GM19025 (cell line): ENCODE data around the gene GNB1.

Source experiments
- ATAC-seq: cut with Tn5 transposase; IDR thresholded peaks from one replicate; pipeline ENCODE4 v1.9.1; 2021; ENCODE audit warnings: mild to moderate bottlenecking, low read depth, moderate library complexity; ENCODE audit not compliant: unreplicated experiment

Gene GNB1

DNA sequence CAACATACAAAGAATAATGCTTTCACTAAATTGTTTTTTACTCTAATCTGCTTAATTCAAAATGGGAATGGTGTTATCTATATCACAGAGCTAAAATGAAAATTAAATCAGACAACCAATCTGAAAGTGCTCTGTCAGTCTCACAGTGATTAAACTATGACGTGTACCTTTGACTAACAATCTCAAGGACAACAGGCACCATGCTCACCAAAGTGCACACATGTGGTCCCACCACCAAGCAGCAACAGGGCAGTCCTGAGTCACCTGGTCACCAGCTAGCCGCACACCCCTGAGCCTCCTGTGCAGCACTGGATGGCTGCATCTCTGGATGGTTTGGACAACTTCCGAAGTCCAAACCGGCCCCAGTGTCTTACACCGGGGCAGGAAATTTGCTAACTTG, 58.1 kb downstream of the GNB1 start:
- no peak for ATAC-seq

DNA sequence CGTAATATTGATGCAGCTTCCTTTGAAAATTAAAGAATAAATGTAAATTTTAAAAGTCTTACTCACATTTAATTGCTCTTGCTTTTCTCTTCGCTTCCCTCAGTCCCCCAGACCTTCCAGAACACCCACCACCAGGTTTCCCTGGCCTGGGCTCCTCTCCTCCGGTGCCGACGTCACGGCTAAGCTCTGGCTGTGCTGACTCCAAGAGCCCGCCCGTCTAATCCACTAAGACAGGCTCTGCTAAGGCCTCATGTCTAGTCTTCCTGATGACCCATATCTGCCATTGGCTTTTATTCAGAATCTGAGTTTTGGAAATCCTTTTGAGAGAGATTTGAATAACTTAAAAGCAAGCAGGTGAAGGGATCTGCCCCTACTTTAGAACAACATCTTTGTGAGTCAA, 58.7 kb downstream of the GNB1 start:
- no peak for ATAC-seq

DNA sequence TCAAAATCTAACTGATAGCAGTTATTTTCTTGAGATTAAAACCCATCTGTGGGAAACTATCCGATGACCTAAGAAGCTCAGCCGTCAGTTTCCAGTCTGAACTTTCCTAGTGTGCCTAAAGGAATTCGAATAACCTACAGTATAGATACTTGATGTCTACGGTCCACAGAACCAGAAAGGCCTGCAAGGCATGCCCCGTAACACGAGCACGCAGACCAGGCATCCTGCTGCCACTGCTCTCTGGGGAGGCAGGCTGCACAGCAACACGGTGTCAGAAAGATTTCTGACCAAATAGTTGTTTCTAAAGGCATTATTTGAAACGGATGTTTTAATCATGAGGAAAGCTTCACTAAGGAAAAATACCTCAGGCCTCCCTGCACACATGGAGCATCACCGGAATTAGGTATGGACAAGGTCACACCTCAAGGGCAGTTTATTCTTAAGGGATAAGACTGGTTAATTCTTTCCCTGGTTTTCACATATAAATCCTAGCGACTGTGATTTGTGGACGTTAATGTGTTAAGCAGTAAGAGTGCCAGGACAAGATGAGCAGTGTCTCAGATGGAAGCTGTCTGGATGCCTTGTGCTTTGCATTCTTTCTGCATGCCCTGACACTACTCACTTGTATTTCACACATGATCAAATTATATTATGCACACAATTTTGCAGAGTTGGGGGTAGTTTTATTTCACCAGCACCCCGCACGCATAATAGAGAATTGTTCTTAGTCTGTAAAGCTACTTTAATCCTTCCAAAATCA, 63.6 kb downstream of the GNB1 start:
- ATAC-seq: no peak

DNA sequence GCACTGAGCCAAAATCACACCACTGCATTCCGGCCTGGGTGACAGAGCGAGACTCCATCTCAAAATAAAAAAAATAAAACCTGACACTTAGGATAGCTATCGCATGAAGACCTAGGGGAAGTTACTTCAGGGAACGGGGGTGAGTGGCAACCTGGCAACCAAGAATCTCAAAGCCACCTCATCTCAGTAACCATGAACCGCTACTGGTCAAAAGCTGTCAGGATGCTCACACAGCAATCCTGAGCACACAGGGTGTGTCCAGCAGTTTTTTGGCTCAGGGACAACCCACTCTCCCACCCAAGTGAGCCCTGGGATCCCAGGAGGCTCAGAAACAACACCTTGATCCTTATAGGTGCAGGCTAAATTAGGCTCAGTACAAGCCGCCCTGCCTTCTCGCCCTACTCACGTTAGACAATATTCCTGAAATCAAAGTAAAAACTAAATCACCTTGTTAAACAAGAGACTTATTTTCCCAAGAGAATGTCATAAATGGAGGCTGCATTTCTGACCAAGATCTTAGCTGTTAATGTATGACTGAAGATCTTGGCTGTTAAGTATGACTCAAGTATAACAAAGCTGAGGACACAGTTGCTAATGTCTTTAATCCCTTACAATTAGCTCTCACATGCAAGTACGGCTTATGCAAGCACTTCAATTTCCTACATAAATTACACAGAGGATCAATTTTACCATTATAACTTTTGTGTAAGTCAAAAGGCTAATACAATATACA, 64.4 kb downstream of the GNB1 start:
- ATAC-seq: no peak

DNA sequence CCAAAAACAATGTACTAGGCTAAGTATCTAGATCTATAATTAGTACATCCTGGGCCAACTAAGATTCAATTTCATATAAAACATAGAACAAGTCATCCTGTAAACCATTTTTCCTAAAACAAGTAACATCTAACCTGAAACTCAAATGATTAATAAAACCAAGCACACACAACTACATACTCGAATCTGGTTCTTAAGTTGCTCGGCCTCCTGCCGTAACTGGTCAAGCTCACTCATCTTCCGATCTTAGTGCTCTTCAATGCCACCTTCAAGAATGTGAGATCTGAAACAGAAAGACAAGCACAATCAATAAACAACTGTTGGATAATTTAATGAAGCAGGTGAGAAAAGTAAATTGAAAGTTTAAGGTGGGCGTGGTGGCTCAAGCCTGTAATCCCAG, 65.7 kb downstream of the GNB1 start:
- no peak for ATAC-seq

DNA sequence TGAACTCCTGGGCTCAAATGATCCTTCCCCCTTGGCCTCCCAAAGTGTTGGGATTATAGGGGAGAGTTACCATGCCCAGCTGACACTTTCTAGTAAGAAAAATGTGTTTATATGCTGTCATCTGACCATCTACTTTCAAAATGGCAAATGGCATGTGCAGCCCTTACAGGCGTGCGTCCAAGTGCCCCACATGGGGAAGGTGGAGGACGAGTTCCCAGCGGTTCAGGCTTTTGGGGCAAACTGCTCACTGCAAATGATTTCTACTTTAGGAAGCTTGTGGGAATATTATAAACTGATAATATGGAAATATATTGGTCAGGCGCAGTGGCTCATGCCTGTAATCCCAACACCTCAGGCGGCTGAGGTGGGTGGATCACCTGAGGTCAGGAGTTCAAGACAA, 71.1 kb downstream of the GNB1 start:
- no peak for ATAC-seq

DNA sequence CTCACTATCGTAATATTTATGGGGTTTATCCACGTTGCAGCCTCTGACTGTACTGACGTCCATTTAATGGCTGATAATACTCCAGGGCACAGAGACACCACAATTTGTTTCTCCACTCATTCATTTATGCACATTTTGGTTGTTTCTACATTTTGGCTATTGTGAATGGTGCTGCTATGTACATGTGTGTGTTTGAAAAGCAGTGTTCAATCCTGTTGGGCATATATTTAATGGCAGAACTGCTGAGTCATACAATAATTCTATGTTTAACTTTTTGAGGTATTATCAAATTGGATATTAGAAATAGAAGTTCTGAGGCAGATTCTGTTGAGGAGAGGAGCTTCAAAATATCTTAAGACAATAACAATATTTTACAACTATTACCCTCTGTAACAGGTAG, 73.7 kb downstream of the GNB1 start:
- ATAC-seq: no peak

DNA sequence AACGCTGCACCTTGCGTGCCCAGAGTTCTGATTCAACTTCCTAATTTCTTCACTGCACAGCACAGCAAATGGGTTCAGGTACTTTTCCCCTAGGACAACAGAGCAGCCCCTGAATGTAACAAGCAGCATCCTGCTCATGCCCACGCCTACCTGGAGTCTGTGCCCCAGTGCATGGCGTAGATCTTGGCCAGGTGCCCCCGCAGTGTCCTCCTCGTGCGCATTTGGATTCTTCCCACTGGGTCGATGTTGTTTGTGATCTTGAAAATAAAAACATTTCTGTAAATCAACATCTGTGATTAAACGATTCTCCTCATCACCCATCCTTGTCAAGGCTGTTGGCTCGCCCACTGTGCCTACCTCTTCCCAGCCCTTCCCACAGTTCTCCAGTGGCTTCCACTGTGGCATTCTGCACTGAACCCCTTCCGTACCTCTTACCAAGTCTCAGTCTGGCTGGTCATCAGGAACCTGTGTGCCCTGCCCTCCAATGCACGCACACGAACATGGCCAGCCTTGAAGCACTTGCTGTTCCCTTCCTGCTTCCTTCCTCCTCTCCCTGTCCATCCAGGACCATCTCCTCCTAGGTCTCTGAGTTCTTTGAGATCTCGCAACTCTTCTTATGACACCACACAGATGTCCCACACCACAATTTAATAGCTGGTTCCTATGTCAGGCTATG, 75.1 kb downstream of the GNB1 start:
- no peak for ATAC-seq

DNA sequence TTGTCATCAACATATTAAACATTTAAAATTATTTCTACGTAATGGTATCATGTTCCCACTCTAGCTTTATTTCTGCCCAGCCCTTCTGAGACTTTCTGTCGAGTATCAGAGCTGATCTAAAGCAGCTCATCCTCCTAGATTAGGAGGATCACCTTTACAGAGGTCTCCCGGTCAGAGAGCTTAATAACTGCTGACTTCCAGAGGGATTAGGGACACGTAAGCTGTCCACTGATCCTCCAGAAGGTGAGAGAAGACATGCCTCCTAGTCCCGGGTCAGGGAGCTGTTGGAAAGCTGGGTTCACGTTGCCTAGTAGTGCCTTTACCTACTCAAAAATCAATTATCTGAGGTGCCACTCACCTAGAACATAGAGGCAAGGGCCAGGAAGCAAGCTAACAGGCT, 81.4 kb downstream of the GNB1 start:
- ATAC-seq: no peak

DNA sequence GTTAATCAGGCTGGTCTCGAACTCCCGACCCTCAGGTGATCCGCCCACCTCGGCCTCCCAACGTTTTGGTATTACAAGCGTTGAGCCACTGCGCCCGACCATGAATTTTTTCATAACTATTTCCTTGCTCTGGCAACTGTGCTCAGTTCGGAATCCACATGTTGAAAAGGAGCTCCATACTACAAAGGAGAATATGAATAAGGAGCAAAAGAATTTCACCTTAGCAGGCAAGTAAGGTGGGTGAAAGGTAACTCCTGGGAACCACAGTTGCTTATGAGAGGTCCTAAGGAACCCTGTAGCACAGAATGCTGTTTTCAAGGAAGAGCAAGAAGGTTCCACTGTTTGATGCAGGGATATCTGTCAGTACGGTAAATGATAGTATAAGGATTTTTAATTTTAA, 82.7 kb downstream of the GNB1 start:
- ATAC-seq: no peak

DNA sequence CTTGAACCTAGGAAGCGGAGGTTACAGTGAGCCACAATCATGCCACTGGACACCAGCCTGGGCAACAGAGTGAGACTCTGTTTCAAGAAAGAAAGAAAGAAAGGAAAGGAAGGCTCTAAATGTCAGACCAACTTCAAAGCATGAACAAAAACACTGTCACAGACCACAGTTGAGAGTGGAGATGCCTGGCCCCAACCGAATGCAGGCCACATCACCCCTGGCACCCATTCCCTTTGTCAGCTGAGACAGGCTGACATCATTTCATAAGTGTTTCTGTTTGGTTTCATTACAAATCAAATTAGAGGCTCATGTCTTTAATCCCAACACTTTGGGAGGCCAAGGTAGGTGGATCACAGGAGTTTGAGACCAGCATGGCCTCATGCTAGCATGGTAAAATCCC, 84.0 kb downstream of the GNB1 start:
- ATAC-seq: no peak

DNA sequence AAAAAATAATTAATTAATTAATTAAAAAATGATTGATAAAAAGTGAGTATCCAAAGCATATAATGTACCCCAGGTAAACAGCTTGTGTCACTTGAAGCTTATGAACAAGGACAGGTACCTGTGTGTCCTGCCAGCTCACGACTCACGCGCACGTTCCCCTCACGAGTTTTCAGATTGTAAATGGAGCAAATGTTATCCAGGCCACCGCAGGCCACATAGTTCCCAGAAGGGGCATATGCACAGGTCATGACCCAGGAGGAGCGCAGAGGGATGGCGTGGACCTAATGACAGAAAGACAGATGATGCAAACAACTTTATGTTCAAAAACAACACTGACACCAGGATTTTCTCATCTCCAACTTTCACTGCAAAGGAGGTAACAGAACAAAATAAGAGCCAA, 86.6 kb downstream of the GNB1 start:
- no peak for ATAC-seq

DNA sequence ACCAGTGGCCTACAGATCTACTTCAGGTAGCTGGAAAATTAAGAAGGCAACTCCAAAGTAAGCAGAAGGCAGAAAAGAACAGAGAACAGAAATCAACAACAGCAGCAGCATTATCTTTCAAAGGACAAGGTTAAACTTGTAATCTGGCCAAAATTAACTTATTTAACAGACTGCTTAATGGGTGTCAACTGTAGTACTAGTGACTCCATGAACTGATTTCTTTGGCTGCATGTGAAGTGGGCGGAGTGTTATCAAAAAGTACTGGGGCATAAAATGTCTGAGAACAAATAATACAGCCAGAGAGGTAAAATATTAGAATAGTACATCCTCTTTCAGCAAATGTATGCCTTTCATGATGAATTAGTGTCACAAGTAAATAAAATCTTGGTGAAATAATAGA, 88.0 kb downstream of the GNB1 start:
- no peak for ATAC-seq

DNA sequence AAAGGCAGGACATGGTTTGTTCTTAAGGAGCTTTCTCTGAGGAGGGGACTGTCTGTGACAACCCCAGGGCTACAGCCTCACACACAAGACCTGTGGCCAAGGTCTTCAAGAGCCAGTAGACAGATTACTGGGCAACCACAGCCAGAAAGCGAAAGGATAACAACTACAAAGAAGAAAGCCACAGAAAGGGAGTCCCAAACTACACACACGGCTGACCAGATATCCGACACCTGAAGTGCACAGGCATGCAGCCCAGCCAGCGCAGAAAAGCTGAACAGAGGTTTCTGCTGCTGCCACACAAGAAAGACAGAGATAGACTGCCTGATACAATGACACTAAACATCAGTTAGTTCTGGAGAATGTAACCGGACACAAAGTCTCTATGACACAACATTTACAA, 91.2 kb downstream of the GNB1 start:
- no peak for ATAC-seq

DNA sequence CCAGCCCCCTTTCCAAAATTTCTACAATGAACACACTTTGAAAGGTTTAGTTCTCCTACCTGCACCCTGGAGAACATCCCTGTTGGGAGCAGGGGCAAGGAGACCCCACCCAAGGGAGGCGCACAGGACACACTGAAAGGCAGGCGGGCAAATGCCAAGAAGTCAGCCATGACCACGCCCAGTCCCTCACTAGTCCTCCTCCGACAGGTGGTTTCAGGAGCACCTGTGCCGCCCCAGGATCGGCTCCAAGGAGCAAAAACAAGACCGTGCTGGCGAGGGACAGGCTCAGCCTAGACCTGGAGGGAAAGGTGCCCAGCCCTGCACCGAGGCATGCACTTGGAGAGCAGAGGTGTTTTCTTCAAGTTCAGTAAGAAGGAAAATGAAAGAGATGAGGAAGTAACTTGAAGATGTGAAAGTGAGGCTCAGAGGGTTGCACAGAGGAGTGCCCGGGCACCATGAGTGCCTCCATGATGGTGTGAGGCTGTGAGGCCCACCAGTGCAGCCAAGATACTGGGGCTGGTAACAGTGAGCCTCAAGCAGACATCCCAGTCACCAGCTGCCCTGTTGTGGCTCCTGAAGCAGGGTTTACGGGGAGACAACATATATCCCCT, 93.1 kb downstream of the GNB1 start:
- no peak for ATAC-seq

DNA sequence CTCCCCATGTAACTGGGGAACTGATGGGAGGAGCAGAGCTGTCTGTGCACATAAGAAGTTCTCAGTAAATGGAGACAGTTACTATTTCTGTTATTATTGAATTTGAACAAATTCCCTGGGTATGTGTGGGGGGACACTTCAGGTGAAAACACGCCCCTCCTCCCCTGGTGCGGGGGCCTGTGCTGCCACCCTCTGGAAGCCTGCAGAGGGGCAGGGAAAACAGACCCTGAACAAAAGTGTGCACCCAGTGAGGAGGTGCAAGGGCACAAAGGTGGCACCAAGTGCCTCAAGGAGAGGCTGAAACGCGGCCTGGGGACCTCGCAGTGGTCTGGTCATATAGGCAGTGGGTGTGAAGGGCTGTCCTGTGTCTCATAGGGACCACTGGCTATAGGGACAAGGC, 94.4 kb downstream of the GNB1 start:
- ATAC-seq: no peak

DNA sequence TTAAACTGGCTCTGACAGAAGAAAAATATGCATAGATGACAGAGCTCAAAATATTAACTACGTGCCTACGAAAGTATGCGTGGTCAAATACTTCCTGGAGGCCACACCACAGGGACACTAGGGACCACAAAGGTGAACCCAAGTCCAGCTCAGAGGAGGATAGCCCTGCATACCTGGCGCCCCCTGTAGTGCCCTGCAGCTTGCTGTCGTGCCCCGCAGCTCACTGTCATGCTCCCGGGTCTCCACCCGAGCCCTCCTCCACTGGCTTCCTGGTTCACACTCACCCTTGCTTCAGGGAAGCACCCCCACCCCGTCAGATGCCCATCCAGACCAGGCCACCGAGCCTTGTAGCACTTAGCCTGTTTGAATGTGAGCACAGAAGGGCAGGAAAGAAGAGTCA, 95.9 kb downstream of the GNB1 start:
- ATAC-seq: no peak

DNA sequence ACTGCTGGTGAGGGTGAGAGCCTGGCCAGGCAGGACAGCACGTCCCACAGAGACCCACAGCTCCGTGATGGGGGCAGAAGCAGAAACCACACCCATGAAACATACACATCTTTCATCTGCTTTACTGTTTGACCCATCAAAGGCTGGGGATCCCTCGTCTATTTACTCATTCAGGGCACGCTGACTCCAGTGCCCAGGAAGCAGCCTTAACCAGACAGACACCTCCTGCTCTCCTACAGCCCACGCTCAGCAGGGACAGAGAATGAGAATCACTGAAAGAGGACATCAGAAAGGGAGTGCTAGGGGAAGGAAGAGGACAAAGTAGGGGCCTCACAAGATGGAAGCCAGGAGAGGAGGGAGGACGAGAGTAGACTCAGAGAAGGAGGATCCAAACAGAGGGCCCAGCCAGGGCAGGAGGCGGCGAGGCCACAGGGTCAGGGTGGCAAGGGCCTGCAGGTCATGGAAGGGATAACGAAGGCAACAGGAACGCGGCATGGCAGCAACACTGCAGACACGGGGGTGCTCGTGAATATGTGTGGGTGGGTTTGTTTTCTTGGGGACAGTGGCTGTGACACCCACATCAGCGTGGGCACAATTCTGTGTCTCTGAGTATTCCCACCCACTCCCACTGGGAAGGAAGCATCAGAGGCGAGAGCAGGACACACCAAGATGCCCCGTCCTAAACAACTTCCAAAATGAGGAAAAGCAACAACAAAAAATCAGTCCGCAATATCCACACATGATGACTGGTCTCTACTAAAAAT, 97.2 kb downstream of the GNB1 start:
- no peak for ATAC-seq

DNA sequence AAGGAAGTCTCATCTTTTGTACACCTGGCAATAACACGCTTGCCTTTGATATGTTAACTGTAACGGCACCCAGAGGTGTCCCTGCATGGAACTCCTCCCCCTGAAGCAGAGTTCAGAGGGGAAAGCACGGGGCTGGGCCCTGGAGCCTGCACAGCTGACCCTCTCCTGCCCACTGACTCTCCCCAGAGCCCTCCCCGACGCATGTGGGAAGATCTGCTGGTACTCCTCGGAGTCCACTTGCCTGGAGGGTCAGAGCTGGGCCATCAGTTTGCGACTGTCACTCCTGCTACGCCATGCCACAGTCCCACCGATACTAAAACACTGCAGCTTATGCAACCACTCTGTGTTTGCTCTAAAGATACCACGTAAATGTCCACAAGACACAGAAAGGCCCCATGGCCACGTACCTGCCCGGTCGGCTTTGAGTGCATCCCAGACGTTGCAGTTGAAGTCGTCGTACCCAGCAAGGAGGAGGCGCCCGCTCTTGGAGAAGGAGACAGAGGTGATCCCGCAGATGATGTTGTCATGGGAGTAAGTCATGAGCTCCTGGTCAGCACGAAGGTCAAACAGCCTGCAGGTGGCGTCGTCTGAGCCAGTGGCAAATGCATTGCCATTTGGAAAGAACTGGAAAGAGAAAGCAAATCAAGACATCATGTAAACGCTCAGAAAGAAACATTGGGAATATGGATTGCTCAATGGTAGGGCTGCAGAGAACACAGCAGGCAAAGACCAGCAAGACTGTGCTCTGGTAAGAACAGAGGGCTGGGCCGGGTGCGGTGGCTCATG, 102.0 kb downstream of the GNB1 start:
- ATAC-seq: no peak

DNA sequence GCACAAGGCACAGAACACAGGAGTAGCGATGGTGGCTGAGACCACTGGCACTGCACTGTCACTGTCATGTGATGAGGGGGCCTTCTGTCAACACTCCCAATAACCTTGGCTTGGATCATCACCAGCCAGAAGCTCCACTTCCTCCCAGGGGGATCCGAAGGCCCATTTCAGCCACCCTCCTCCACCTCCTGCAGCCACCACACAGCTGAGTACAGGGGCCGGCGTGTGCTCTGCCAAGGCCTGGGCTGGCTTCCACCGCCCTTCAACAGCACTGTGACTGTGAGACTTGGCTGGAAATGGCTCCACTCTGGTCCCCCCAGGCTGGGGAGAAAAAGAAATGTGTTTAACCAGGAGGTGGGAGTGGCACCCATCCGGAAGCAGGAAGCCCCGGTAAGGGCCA, 102.8 kb downstream of the GNB1 start:
- no peak for ATAC-seq
